IPS-NIHi7 (cell line): Measurements from ENCODE around the gene MYMX.
A peak's percentile ranks its signal among the peaks of the same experiment; 100 is the strongest.
"Not testable (repeated sequence)": the region's sequence is repeated elsewhere in the genome, so short reads cannot be mapped to it uniquely, and the experiment has no call there.

Experiments used
- DNase-seq: peaks from one replicate; pipeline ENCODE4 v3.0.0; 2012; ENCODE audit warnings: mixed read lengths; ENCODE audit errors: extremely low spot score

MYMX gene

GRCh38 chr6:44216677-44217331 lies at the start of gene MYMX:
Gene MYMX, plus strand, starts transcription at chr6:44216926. Its CDS starts 546 bp downstream, at chr6:44217472.
- peak; percentile 34 for DNase-seq

- no peak for DNase-seq
Measured at GRCh38 chr6:44167567-44167966, 49.2 kb upstream of the MYMX start.

GRCh38 chr6:44169154-44169553 lies 47.6 kb upstream of the MYMX start:
- no peak for DNase-seq

- no peak for DNase-seq
Measured at GRCh38 chr6:44169886-44170570, 46.7 kb upstream of the MYMX start.

GRCh38 chr6:44171899-44172546 lies 44.7 kb upstream of the MYMX start:
- DNase-seq: no peak

- DNase-seq: peak; percentile 92
Measured at GRCh38 chr6:44172731-44173500, 43.8 kb upstream of the MYMX start.

- no peak for DNase-seq
Measured at GRCh38 chr6:44176130-44176761, 40.5 kb upstream of the MYMX start.

- no peak for DNase-seq
Measured at GRCh38 chr6:44176762-44177509, 39.8 kb upstream of the MYMX start.

GRCh38 chr6:44177691-44178423 lies 38.9 kb upstream of the MYMX start:
- no peak for DNase-seq

- no peak for DNase-seq
Measured at GRCh38 chr6:44178424-44179071, 38.2 kb upstream of the MYMX start.

GRCh38 chr6:44179072-44179536 lies 37.6 kb upstream of the MYMX start:
- no peak for DNase-seq

- DNase-seq: no peak
Measured at GRCh38 chr6:44179648-44180047, 37.1 kb upstream of the MYMX start.

- no peak for DNase-seq
Measured at GRCh38 chr6:44180406-44180805, 36.3 kb upstream of the MYMX start.

GRCh38 chr6:44180886-44181285 lies 35.8 kb upstream of the MYMX start:
- DNase-seq: peak; percentile 7

- not testable (repeated sequence) for DNase-seq
Measured at GRCh38 chr6:44181784-44182183, 34.9 kb upstream of the MYMX start.

GRCh38 chr6:44182911-44183390 lies 33.8 kb upstream of the MYMX start:
- DNase-seq: no peak

- peak; percentile 35 for DNase-seq
Measured at GRCh38 chr6:44183783-44184182, 32.9 kb upstream of the MYMX start.

GRCh38 chr6:44185356-44185755 lies 31.4 kb upstream of the MYMX start:
- DNase-seq: not testable (repeated sequence)

- peak; percentile 35 for DNase-seq
Measured at GRCh38 chr6:44185953-44186634, 30.6 kb upstream of the MYMX start.
